IPS-20b (cell line): ENCODE results near the gene LRRC28.

Experiments
- H3K27ac ChIP-seq: one replicate; pipeline ENCODE4 v1.5.1; 2013; ENCODE audit warnings: low read length
- H3K27me3 ChIP-seq: 2 replicates; pipeline ENCODE4 v1.6.1; 2013; ENCODE audit warnings: mild to moderate bottlenecking, low read length, inconsistent platforms; ENCODE audit not compliant: insufficient read depth
- H3K36me3 ChIP-seq: 2 replicates; pipeline ENCODE4 v1.6.1; 2013; ENCODE audit warnings: low read depth, mild to moderate bottlenecking, inconsistent platforms, low read length, moderate library complexity; ENCODE audit not compliant: insufficient read depth
- H3K4me1 ChIP-seq: 2 replicates; pipeline ENCODE4 v1.6.1; 2013; ENCODE audit warnings: mild to moderate bottlenecking, control low read depth, inconsistent platforms, low read length, moderate library complexity; ENCODE audit not compliant: insufficient read depth
- H3K4me3 ChIP-seq: 2 replicates; pipeline ENCODE4 v1.5.1; 2013; ENCODE audit warnings: mild to moderate bottlenecking, low read length, inconsistent platforms
- H3K9ac ChIP-seq: 2 replicates; pipeline ENCODE4 v1.6.1; 2013; ENCODE audit warnings: low read depth, mild to moderate bottlenecking, inconsistent platforms, low read length, moderate library complexity
- H3K9me3 ChIP-seq: 2 replicates; pipeline ENCODE4 v1.6.1; 2013; ENCODE audit warnings: mild to moderate bottlenecking, low read depth, low read length, inconsistent platforms; ENCODE audit not compliant: insufficient read depth

Gene LRRC28

GRCh38 chr15:99406716-99407487 is 155.6 kb downstream of the LRRC28 start:
- Histone ChIP-seq H3K27me3 (no peaks in the 10 kb centered on the region), H3K4me1 (no peaks in the 10 kb centered on the region), H3K27ac (no peak overlapping the region), H3K9me3 (no peaks in the 10 kb centered on the region), H3K4me3 (no peak overlapping the region), H3K9ac (no peak overlapping the region), H3K36me3 (no peaks in the 10 kb centered on the region)

- no peaks in the 10 kb centered on the region for H3K27me3 ChIP-seq
- H3K4me3 ChIP-seq: no peak overlapping the region
- no peaks in the 10 kb centered on the region for H3K9me3 ChIP-seq
- no peak overlapping the region for H3K9ac ChIP-seq
- no peak overlapping the region for H3K27ac ChIP-seq
- H3K4me1 ChIP-seq: no peaks in the 10 kb centered on the region
- H3K36me3 ChIP-seq: no peaks in the 10 kb centered on the region
These were observed 156.4 kb downstream of the LRRC28 start for GRCh38 chr15:99407716-99408115.

- Histone ChIP-seq H3K9ac (no peak overlapping the region), H3K36me3 (no peaks in the 10 kb centered on the region), H3K4me3 (no peak overlapping the region), H3K9me3 (no peaks in the 10 kb centered on the region), H3K27me3 (no peaks in the 10 kb centered on the region), H3K4me1 (no peaks in the 10 kb centered on the region), H3K27ac (no peak overlapping the region)
These were observed 157.2 kb downstream of the LRRC28 start for GRCh38 chr15:99408236-99409096.

GRCh38 chr15:99409097-99409473 is 157.8 kb downstream of the LRRC28 start:
- no peak overlapping the region for H3K4me3 ChIP-seq
- H3K9ac ChIP-seq: no peak overlapping the region
- H3K4me1 ChIP-seq: no peaks in the 10 kb centered on the region
- no peak overlapping the region for H3K27ac ChIP-seq
- no peaks in the 10 kb centered on the region for H3K36me3 ChIP-seq
- no peaks in the 10 kb centered on the region for H3K9me3 ChIP-seq
- H3K27me3 ChIP-seq: no peaks in the 10 kb centered on the region

GRCh38 chr15:99409560-99409959 is 158.3 kb downstream of the LRRC28 start:
- no peaks in the 10 kb centered on the region for H3K9me3 ChIP-seq
- no peak overlapping the region for H3K4me3 ChIP-seq
- no peaks in the 10 kb centered on the region for H3K36me3 ChIP-seq
- no peaks in the 10 kb centered on the region for H3K27me3 ChIP-seq
- H3K27ac ChIP-seq: no peak overlapping the region
- no peak overlapping the region for H3K9ac ChIP-seq
- no peaks in the 10 kb centered on the region for H3K4me1 ChIP-seq

- Histone ChIP-seq H3K36me3 (no peaks in the 10 kb centered on the region), H3K9ac (no peak overlapping the region), H3K27ac (no peak overlapping the region), H3K4me3 (no peak overlapping the region), H3K4me1 (no peaks in the 10 kb centered on the region), H3K9me3 (no peaks in the 10 kb centered on the region), H3K27me3 (no peaks in the 10 kb centered on the region)
These were observed 159.2 kb downstream of the LRRC28 start for GRCh38 chr15:99410477-99410876.

GRCh38 chr15:99411234-99411633 is 160.0 kb downstream of the LRRC28 start:
- no peaks in the 10 kb centered on the region for H3K27me3 ChIP-seq
- H3K4me3 ChIP-seq: no peak overlapping the region
- H3K9me3 ChIP-seq: no peaks in the 10 kb centered on the region
- H3K4me1 ChIP-seq: no peaks in the 10 kb centered on the region
- H3K36me3 ChIP-seq: no peaks in the 10 kb centered on the region
- H3K9ac ChIP-seq: no peak overlapping the region
- H3K27ac ChIP-seq: no peak overlapping the region

- Histone ChIP-seq H3K9ac (no peak overlapping the region), H3K4me1 (no peaks in the 10 kb centered on the region), H3K36me3 (no peaks in the 10 kb centered on the region), H3K4me3 (no peak overlapping the region), H3K9me3 (no peaks in the 10 kb centered on the region), H3K27me3 (no peaks in the 10 kb centered on the region), H3K27ac (no peak overlapping the region)
These were observed 160.8 kb downstream of the LRRC28 start for GRCh38 chr15:99412082-99412481.

GRCh38 chr15:99412626-99413025 is 161.3 kb downstream of the LRRC28 start:
- Histone ChIP-seq H3K9me3 (no peaks in the 10 kb centered on the region), H3K27me3 (no peaks in the 10 kb centered on the region), H3K27ac (no peak overlapping the region), H3K9ac (no peak overlapping the region), H3K4me1 (no peaks in the 10 kb centered on the region), H3K36me3 (no peaks in the 10 kb centered on the region), H3K4me3 (no peak overlapping the region)

GRCh38 chr15:99413955-99414754 is 162.9 kb downstream of the LRRC28 start:
- Histone ChIP-seq H3K27me3 (no peaks in the 10 kb centered on the region), H3K4me3 (no peak overlapping the region), H3K9ac (no peak overlapping the region), H3K9me3 (no peaks in the 10 kb centered on the region), H3K4me1 (no peaks in the 10 kb centered on the region), H3K36me3 (no peaks in the 10 kb centered on the region), H3K27ac (no peak overlapping the region)

GRCh38 chr15:99414755-99415731 is 163.8 kb downstream of the LRRC28 start:
- H3K4me3 ChIP-seq: no peak overlapping the region
- no peak overlapping the region for H3K9ac ChIP-seq

More at GRCh38 chr15:99414755-99415731, 163.8 kb downstream of the LRRC28 start:
- no peaks in the 10 kb centered on the region for H3K4me1 ChIP-seq
- no peak overlapping the region for H3K27ac ChIP-seq
- no peaks in the 10 kb centered on the region for H3K27me3 ChIP-seq
- no peaks in the 10 kb centered on the region for H3K36me3 ChIP-seq
- H3K9me3 ChIP-seq: no peaks in the 10 kb centered on the region
